HG02852 (cell line): ENCODE data around the gene ZER1.
"Not testable (repeated sequence)": the region's sequence is repeated elsewhere in the genome, so short reads cannot be mapped to it uniquely, and the experiment has no call there.

Experiments used
- ATAC-seq: cut with Tn5 transposase; IDR thresholded peaks from one replicate; pipeline ENCODE4 v1.9.1; 2021; ENCODE audit warnings: mild to moderate bottlenecking, moderate library complexity; ENCODE audit not compliant: unreplicated experiment

The ZER1 gene

DNA sequence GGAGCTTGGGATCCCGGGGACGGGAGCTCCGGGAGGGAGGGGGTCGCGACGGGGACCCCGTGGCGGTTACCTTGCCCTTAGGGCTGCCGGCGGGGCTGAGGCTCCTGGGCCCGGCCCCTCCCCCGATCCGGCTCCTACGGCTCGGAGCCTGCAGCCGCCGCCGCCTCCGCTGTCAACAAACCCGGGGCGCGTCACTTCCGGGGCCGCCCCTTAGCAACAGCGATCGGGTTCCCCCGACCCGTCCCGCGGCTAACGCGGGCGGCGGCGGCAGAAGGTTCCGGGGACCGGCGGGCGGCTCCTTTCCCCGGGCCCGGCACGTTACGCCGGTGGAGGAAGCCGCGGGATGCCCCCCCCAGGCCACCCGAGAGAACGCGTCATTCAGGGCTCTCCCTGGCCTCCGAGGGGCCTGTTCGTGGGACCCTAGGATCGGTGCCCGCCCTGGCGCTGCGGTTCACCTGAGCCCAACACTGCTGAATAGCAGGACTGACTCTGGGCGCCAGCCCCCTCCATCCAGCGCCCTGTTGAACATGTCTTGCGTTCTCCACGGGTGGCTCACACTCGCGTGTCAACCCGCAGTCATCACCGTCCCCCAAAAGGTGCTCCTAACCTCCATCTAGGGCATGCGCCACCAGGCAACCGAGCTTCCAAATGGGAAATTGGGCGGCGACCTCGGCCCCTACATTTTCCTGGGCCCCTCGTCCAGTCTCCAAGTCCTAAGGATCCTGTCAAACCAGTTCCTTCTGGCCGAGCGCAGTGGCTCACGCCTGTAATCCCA is at the start of gene ZER1:
ZER1 (minus strand) TSS at position 183 of the 775 bp plus-strand sequence. CDS start 16,362 bp downstream, outside the sequence.
- ATAC-seq, result peak; percentile 85

DNA sequence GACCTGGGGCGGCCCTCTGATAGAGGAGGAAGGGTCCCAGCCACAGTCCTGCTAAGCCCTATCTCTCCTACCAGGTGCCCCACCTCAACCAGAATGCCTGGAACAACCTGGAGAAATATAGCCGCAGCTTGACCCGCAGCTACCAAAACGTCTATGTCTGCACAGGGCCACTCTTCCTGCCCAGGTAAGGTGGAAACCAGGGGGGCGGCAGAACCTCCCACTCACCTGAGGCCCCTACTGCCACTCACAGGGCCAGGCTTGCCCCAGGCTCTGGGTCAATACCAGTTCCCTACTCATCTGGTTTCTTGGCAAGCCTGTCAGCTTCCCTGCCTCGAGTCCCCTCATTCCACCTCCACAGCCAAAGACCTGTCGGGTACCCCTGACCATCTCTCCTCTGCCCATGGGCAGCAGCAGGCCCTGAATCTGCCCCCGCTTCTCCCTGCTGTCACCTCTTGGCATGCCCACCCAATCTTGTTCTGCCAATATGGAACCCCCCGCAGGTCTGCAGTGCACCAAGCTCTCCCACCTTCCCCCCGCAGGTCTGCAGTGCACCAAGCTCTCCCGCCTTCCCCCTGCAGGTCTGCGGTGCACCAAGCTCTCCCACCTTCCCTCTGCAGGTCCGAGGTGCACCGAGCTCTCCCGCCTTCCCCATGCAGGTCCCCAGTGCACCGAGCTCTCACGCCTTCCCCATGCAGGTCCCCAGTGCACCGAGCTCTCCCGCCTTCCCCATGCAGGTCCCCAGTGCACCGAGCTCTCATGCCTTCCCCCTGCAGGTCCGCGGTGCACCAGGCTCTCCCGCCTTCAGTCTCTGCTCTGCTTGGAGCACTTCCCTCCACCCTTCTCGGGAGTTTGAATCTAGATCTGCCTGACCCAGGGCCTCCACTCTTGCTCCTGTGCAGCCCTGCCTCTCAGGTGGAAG is 49.2 kb upstream of the ZER1 start:
- ATAC-seq, result no peak

DNA sequence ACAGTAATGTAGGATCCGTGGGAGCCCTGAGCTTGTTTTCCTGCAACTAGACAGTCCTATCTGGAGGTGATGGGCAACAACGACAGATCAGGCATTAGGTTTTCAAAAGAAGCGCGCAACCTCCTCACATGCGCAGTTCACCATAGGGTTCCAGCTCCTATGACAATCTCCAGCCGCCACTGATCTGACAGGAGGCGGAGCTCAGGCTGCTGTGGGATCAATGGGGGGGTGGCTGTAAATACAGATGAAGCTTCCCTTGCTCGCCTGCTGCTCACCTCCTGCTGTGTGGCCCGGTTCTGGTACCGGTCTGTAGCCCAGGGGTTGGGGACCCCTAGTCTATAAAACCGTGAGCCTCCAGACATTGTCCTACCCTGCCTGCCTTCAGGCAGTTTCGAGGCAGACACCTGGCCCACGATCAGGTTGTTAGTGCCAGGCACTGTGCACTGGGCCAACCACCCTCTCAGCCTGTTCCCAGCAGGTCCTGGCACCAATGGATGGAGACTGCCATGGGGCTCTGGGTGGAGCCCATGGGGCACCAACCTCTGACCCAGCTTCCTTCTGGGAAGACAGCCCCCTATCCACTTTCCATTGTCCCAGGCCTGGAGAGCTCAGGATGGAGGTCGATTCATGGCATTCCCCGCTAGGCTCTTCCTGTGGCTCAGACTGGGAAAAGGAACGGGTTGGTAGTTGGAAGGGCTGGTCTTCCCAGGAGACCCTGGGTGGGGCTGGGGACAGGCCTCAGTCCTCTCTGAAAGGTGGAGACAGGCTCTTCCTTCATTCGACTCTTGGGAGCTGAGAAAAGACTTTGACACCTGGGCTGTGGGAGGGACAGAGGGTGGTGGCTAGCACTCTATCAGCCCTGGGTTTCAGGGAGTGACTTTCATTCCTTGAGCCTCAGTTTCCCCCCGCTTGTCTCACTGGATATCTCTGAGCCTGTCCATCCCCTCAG is 48.3 kb upstream of the ZER1 start:
- no peak for ATAC-seq

DNA sequence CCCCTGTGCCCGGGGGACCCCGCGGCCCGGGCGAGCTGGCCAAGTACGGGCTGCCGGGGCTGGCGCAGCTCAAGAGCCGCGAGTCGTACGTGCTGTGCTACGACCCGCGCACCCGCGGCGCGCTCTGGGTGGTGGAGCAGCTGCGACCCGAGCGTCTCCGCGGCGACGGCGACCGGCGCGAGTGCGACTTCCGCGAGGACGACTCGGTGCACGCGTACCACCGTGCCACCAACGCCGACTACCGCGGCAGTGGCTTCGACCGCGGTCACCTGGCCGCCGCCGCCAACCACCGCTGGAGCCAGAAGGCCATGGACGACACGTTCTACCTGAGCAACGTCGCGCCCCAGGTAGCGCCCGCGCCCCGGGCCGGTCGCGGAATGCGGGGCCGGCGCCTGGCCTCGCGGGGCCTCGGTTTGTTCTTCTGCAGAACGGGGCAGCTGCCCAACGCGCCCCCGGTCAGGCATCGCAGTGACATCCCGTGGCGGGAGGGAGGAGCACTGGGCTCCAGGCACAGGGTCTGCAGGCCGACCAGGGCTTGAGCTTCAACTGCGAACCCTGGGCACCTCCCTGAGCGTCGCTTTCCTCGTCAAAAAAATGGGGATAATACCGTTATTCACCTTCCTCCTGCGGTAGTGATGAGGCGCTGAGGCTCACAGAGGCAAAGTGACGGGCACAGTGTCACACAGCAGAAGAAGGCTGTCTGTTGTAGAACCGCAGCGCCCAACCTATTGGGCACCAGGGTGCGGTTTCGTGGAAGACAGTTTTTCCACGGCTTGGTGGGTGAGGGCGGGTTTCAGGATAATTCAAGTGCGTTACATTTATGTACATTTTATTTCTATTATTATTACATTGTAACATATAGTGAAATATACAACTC is 47.4 kb upstream of the ZER1 start:
- ATAC-seq, result peak; percentile 33

DNA sequence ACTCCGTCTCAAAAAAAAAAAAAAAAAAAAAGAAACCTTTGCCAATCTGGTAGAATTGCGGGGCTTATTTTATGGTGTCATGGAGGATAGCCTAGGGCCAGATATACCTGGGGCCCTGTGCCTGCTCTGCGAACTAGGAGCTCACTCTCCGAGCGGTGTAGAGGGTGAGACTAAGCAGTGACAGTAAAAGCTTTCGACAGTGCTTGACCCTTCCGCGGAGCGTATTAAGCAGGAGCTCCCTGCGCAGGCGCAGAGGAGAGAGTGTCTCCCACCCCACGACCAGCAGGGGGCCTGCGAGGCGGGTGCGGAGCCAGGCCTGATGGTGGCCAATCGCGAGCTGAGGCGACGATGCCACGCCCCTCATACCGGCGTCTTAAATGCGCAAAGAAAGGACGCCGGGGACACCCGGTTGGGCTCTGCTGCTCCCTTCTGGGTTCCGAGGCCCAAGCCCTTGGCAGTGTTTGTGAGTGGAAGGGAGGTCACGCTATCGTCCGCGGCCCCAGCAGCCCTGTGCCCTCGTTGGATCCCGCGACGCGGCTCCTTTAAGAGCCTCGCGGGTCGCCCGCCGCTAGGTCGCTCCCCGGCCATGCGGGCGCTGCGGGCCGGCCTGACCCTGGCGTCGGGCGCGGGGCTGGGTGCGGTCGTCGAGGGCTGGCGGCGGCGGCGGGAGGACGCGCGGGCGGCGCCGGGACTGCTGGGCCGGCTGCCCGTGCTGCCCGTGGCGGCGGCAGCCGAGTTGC is 46.5 kb upstream of the ZER1 start, which contains the start of gene ENDOG:
ENDOG (plus strand) TSS at position 402 of the 740 bp plus-strand sequence; CDS start at position 587, 185 bp downstream.
- ATAC-seq, result peak; percentile 87

DNA sequence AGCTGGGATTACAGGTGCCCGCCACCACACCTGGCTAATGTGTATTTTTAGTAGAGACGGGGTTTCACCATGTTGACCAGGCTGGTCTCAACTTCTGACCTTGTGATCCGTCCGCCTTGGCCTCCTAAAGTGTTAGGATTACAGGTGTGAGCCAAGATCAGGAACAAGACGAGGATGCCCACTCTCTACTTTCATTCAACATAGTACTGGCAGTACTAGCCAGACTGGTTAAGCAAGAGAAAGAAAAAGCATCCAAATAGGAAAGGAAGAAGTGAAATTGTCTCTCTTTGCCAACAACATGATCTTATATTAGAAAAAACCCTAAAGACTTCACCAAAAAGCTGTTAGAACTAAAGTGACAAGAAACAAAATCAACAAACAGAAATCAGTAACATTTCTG is 39.1 kb upstream of the ZER1 start:
- ATAC-seq, result no peak

DNA sequence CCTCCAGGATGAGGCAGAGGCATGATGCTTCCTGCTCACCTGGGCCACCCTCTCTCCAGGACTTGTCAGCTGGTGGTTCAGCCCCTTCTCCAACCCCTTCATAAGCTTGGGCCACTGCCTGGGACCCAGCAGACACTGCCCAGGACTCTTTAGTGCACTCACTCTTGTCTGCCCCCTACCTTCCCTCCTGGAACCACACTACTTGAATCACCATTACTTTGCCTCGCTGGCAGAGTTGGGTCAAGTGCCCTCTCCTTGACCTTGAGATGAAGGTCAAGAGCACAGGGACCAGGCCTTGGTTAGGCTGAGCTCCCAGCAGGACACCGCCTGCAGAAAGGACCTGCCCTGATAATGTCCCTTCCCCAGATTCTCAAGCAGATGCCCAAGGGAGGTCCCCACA is 38.1 kb upstream of the ZER1 start:
- ATAC-seq, result no peak

DNA sequence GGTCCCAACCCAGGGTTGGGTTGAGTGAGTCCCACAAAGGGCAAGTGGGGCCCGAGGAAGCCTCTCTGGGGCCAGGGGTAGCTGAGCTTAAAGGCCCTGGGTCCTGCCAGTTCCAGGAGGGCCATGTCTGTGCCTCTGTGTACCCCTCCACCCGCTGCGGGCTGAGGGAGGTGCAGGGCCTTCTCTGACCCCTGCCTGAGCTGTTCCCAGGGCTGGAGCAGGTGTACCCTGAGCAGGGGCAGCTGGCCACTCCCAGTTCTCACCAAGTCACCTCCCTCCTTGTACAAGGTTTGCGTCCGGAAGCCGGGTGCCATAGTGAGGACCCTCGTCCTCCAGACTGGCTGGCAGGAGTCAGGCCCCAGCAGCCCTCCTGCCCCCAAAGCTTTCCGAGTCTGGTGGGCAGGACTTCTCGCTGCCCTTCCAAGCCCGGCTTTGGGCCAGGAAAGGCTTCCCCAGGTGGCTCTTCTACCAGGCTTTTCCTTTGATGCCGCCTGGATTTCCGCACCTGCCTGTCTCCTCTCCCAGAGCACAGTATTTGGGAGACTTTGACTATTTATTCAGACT is 37.4 kb upstream of the ZER1 start:
- no peak for ATAC-seq

DNA sequence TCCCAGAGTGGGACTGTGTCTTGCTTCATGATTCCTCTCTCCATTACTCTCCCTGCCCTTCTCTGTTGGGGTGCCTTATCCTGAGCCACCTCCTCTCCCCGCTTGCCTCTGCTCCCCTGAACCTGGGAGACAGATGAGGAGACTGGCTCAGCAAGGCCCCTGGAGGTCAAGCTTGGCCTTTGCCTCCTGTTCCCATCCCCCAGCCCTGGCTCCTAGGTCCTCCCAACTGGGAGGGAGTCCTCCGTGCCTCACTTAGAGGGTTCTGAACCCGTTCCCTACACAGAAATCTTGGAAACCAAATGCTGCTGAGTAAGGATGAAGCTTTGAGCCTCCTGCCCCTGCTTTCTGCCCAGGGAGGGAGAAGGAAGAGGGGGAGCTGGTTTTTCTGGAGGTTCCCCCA is 36.8 kb upstream of the ZER1 start:
- no peak for ATAC-seq

DNA sequence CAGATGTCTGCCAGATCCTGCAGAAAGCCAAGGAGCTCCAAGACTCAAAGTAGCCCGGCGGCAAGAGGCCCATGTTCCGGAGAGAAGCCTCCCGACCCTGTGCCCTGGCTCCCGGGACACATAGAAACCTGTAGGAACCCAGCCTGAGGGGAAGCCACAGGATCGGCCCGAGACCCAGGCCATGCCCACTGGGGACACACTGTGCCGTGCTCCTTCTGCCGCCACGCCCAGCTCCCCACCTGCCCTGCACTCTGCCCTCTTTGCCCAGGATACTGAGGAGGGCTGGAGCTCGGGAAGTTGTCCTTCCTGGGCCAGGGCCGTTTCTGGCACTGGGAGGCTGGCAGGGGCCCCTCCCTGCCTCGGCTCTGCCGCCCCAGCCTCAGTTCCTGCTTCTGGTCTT is 36.1 kb upstream of the ZER1 start:
- ATAC-seq, result no peak

DNA sequence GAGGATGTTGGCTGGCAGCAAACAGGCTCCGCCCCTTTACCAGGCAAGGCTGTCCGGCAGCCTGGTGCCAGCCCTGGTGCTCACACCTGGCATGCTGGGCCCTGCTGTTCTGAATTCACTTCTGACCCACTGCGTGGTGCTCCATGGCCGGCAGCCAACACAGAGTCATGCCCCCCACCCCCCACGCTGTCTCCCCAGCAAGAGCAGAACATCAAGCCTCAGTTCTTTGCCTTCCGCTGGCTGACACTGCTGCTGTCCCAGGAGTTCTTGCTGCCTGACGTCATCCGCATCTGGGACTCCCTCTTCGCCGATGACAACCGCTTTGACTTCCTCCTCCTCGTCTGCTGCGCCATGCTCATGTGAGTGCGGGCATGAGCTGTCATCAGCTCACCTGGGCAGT is 33.9 kb upstream of the ZER1 start:
- ATAC-seq, result no peak

DNA sequence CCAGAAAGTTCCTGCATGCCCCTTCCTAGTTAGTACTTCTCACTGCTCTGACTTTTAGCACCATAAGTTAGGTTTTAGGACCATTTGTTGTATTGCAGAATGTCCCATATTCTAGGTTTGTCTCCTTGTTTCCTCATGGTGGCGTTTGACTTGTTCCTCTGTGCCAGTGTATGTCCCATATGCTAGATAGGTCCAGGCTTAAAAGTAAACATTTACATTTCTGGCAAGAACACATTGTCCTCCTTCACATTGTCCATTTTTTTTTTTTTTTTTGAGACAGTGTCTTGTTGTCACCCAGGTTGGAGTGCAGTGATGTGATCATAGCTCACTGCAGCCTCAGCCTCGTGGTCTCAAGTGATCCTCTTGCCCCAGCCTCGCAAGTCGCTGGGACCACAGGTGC is 30.8 kb upstream of the ZER1 start:
- no peak for ATAC-seq

DNA sequence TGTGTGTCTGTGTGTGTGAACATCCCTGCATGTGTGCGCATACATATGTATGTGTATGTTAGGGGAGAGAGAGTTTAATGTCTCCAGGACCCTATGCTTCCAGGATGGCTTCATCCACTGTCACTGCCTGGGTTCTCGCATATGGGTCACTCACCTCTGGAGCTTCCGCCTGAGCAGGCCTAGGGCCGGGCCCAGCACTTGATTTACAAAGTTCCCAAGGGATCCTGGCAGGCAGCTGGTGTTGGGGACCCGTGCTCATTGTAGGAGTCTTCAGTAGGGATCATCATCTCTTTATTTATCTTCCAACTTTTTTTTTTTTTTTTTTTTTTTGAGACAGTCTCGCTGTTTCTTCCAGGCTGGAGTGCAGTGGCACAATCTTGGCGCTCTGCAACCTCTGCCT is 28.3 kb upstream of the ZER1 start:
- ATAC-seq, result no peak

DNA sequence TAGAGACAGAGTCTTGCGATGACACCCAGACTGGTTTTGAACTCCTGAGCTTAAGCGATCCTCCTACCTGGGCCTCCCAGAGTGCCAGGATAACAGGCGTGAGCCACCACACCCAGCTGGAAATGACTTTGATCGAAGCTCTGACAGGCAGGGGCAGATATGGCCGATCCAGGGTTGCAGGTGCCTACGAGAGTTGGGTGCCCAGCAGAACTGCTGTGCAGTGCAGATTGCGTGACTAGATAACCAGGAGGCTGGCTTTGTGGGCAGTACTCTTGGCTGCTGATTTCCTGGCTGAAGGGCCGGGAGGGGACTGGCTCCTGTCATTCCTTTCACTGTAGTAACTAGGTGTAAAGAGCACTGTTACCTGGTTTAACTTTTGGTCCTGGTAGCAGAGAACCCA is 27.2 kb upstream of the ZER1 start:
- ATAC-seq, result no peak

DNA sequence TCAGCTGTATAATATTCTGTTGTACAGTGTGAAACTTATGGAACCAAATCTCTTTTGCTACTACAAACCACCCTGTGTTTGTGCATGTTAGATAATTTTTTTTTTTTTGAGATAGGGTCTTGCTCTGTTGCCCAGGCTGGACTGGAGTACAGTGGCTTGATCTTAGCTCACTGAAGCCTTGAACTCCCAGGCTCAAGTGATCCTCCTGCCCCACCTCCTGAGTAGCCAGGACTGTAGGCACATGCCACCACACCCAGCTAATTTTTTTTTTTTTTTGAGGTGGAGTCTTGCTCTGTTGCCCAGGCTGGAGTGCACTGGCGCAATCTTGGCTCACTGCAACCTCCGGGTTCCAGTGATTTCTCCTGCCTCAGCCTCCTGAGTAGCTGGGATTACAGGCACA is 23.2 kb upstream of the ZER1 start:
- not testable (repeated sequence) for ATAC-seq

DNA sequence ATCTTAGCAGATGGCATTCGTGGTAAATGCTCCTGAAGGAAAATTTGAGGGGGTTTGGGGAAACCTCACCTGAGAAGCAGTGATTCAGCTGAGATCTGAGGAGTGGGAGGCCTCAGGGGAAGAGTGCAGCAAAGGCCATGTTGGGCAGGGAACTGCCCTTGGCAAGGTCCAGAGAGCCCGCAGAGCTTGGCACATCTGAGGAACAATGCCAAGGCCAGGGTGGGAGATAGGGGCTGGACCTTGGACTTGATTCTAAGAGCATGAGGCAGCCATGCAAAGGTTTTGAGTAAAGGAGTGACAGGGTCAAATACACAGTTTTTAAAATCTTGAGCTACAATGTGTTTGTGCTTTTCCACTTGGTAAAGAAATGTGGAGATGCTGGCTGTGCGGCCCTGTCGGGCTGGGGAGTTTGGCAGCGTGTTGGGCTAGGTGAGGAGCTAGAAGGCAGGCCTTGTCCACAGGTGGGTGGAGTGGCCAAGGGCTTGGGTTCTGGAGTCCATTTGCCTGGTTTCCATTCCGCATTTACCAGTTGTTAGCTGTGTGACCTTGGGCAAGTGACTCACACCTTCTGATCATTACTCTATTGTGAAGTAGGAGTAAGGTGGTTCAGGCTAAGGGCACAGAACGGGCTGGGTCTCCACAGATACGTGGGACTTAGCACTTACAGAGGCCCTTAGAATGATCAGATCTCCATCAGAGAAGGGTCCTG is 21.4 kb upstream of the ZER1 start:
- ATAC-seq, result no peak

DNA sequence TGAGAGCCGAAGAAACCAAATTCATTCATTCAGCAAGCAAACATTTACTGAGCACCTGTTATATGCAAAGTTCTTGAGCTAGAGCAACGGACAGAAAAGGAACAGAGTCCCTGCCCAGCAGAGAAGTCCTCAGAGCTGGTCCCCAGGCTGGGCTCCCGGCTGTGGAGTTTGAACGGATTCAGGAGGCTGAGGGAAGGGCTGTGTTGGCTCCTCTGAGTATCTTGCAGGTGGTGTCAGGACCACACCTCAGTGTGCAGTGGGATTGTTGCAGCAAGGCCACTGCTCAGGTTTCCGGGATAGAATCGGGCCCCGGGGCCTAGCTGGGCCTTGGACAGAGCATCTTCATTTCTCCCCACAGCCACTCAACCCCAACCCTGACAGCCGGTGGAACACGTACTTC is 20.4 kb upstream of the ZER1 start:
- ATAC-seq, result no peak

DNA sequence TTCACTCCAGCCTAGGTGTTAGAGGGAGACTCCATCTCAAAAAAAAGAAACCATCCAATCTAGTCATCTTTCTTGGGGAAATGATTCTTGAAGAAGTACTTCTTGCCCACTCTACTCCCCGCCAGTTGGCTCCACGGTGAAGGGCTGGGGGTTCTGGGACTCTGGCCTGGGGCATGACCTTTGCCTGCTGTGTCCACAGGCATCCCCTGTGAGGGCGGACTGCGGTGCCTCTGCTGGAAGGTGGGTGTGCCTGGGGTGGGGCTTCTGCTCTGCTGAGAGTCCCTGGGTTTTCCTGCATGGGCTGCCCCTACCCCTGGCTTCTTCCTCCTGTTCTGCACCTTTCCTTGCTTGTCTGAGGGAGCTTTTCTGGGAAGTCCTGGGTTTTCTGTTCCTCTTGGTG is 18.8 kb upstream of the ZER1 start:
- no peak for ATAC-seq
